ENCODE data around the gene CNN1. TPM values are rescaled to one million over a fixed set of nuclear protein-coding genes. Genes with fewer than 3 reads are reported as not detected.

The CNN1 gene
- total and polyA plus RNA-seq, 2 of the 8 experiments (the other 6 are each of a cell fraction or from before 2014, with no cell fraction given), result 29.8 to 50.8 TPM

- no peaks in the 10 kb centered on the region; a peak in 1 of 4 replicates for H3K79me2 ChIP-seq (ENCODE audit: control insufficient read depth in 1 of 2, insufficient read depth in 2 of 2, low read length in 2 of 2)
- no peak overlapping the region for H3K23ac ChIP-seq (ENCODE audit: insufficient read length)
- H2BK12ac ChIP-seq (ENCODE audit: low read depth, low read length), result no peak overlapping the region
- H2BK5ac ChIP-seq (ENCODE audit: low read depth, low read length), result peak overlapping the region; percentile 90
- no peak overlapping the region for H2AFZ ChIP-seq (ENCODE audit: low read length)
- WGBS, 2 experiments (ENCODE audit: extremely low coverage in 1 of 2, insufficient coverage in 1 of 2, insufficient read length in 1 of 2, insufficient replicate concordance in 2 of 2, low coverage in 1 of 2, low lambda C conversion rate in 2 of 2, missing lambda C conversion rate in 1 of 2), result 84% methylated on average over 20 of the region's 20 CpGs; no CpG with 5 or more reads in 1 of the 2 experiments
- H3K27ac ChIP-seq (ENCODE audit: low read depth, low read length), result peak overlapping the region; percentile 32
- H4K91ac ChIP-seq (replicated peaks; ENCODE audit: insufficient read length, low read length), result peak overlapping the region; percentile 44
- no peak overlapping the region for H2BK20ac ChIP-seq (ENCODE audit: low read length)
- no peak overlapping the region for H2BK120ac ChIP-seq (replicated peaks; ENCODE audit: low read depth, low read length)
- ChIA-PET POLR2A (ENCODE audit: partially characterized antibody) (interaction anchor here (0.7 to 2.8 kb wide), 7 partner anchors 10 to 33 kb away, joined by 3 to 7 read pairs (median 3); partner anchors contain the start of genes CNN1 and ELAVL3), CTCF (ENCODE audit: partially characterized antibody) (interaction anchor here (1.3 to 1.5 kb wide), 2 partner anchors 24 to 53 kb away, joined by 3 to 4 read pairs; partner anchors contain the start of gene ELOF1)
- no peak overlapping the region for H2AK5ac ChIP-seq (ENCODE audit: low read depth, low read length)
- TF ChIP-seq TAF1 (IDR thresholded peaks at IDR 0.05; ENCODE audit: low read depth, low read length) (0 out of 2 replicates have a peak, but pooled peaks have one; percentile 7), E2F6 (IDR thresholded peaks at IDR 0.05) (peak; percentile 44; the same call in 1 of the 2 replicates), CREB1 (IDR thresholded peaks at IDR 0.05) (no peak)
- H4K20me1 ChIP-seq (replicated peaks in 1 of 2; ENCODE audit: control insufficient read depth in 1 of 2, insufficient read depth in 2 of 2, low read length in 2 of 2), result peaks cover 0 to under 1% of the 10 kb centered on the region in 2 experiments
- peak overlapping the region in 3 of 4 experiments; percentile 39 to 68 (median 58); a peak in 5 of 7 replicates for H3K9ac ChIP-seq (replicated peaks in 1 of 4; ENCODE audit: extremely low read depth in 1 of 4, low read depth in 3 of 4, low read length in 3 of 4)
- no peaks in the 10 kb centered on the region for H3K27me3 ChIP-seq (replicated peaks in 1 of 4; ENCODE audit: control insufficient read depth in 3 of 4, extremely low read depth in 1 of 4, insufficient read depth in 3 of 4, low read length in 3 of 4)
- H4K5ac ChIP-seq (ENCODE audit: insufficient read length, low read depth, low read length), result peak overlapping the region; percentile 83
- H3K9me3 ChIP-seq (ENCODE audit: insufficient read depth in 2 of 2, low read depth in 1 of 2, low read length in 1 of 2), result no peaks in the 10 kb centered on the region
- peak overlapping the region; percentile 92 for H4K8ac ChIP-seq (ENCODE audit: extremely low read depth, insufficient read depth, low read length)
- DNase-seq (ENCODE audit: low read depth in 1 of 2, low spot score in 2 of 2), result no peak
- peaks cover 4% of the 10 kb centered on the region for H3K79me1 ChIP-seq (ENCODE audit: low read depth, low read length)
- H3K18ac ChIP-seq (ENCODE audit: extremely low read depth, low read length), result no peak overlapping the region
- H3K56ac ChIP-seq (replicated peaks; ENCODE audit: insufficient read length, low read depth, low read length), result no peak overlapping the region
- peak overlapping the region; percentile 69 to 85 (median 78) for H3K4me3 ChIP-seq (ENCODE audit: extremely low read depth in 1 of 4, insufficient read depth in 2 of 4, low read depth in 3 of 4, low read length in 4 of 4)
- 0 out of 2 replicates have a peak, but pooled peaks cover 2% of the 10 kb centered on the region for H3K23me2 ChIP-seq (ENCODE audit: low read depth, low read length)
- no peak overlapping the region for H3K14ac ChIP-seq (ENCODE audit: insufficient read length)
- no peak for FAIRE-seq
- H3K4ac ChIP-seq (replicated peaks; ENCODE audit: insufficient read length, low read depth, low read length), result peak overlapping the region; percentile 21
- no peaks in the 10 kb centered on the region for H3K36me3 ChIP-seq (ENCODE audit: control insufficient read depth in 2 of 4, insufficient read depth in 4 of 4, low read length in 3 of 4)
- H2BK15ac ChIP-seq (ENCODE audit: low read length), result no peak overlapping the region
- H3K4me2 ChIP-seq (ENCODE audit: insufficient read depth in 1 of 2, low read depth in 2 of 2, low read length in 2 of 2), result peak overlapping the region; percentile 71 to 85
- H3K4me1 ChIP-seq (replicated peaks in 1 of 4; ENCODE audit: control insufficient read depth in 3 of 4, insufficient read depth in 4 of 4, low read length in 3 of 4), result peaks cover 3 to 4% (median 4%) of the 10 kb centered on the region in 4 experiments; a peak in 6 of 7 replicates
These were observed 32.5 kb upstream of the CNN1 start for GRCh38 chr19:11506101-11506555.
